RKO (cell line): Measurements from ENCODE around the gene TKFC.

ENCODE experiments used
- DNase-seq: peaks from one replicate; pipeline ENCODE4 v3.0.0-alpha.2; 2016; ENCODE audit warnings: low spot score

TKFC gene

GRCh38 chr11:61345170-61345610 lies 12.2 kb downstream of the TKFC start:
- no peak for DNase-seq

GRCh38 chr11:61345954-61346843 lies 13.2 kb downstream of the TKFC start:
- no peak for DNase-seq

GRCh38 chr11:61347916-61348461 lies 15.0 kb downstream of the TKFC start:
- no peak for DNase-seq

- no peak for DNase-seq
Measured at GRCh38 chr11:61349189-61349751, 16.2 kb downstream of the TKFC start.

GRCh38 chr11:61349916-61350315 lies 16.9 kb downstream of the TKFC start:
- DNase-seq = no peak

GRCh38 chr11:61350336-61350735 lies 17.3 kb downstream of the TKFC start:
- no peak for DNase-seq

GRCh38 chr11:61350803-61351202 lies 17.8 kb downstream of the TKFC start:
- no peak for DNase-seq

- DNase-seq = no peak
Measured at GRCh38 chr11:61352038-61352437, 19.0 kb downstream of the TKFC start.

GRCh38 chr11:61353131-61354067 lies 20.4 kb downstream of the TKFC start:
- no peak for DNase-seq

GRCh38 chr11:61354208-61354607 lies 21.2 kb downstream of the TKFC start:
- DNase-seq = no peak

GRCh38 chr11:61356706-61357105 lies 23.7 kb downstream of the TKFC start:
- no peak for DNase-seq

- DNase-seq = no peak
Measured at GRCh38 chr11:61357233-61357893, 24.3 kb downstream of the TKFC start.

GRCh38 chr11:61357894-61358239 lies 24.8 kb downstream of the TKFC start:
- no peak for DNase-seq

- no peak for DNase-seq
Measured at GRCh38 chr11:61358566-61358965, 25.5 kb downstream of the TKFC start.

GRCh38 chr11:61359516-61359915 lies 26.5 kb downstream of the TKFC start:
- DNase-seq = no peak

GRCh38 chr11:61361237-61361740 lies 28.3 kb downstream of the TKFC start:
- peak; percentile 29 for DNase-seq

GRCh38 chr11:61361741-61362541 lies 28.9 kb downstream of the TKFC start, which contains the start of the genes CYB561A3 and TMEM138:
Gene CYB561A3, minus strand, starts transcription at chr11:61361882. Its CDS starts 5,169 bp downstream, at chr11:61356713.
Gene TMEM138, plus strand, starts transcription at chr11:61362374. Its CDS starts 2,017 bp downstream, at chr11:61364391.
- DNase-seq = peak; percentile 97

GRCh38 chr11:61362542-61362875 lies 29.5 kb downstream of the TKFC start:
- peak; percentile 68 for DNase-seq

GRCh38 chr11:61364012-61364675 lies 31.1 kb downstream of the TKFC start:
- DNase-seq = no peak

- no peak for DNase-seq
Measured at GRCh38 chr11:61367406-61367805, 34.4 kb downstream of the TKFC start.
